ENCODE results near the gene TUBB3.
"Not testable (repeated sequence)": the region's sequence is repeated elsewhere in the genome, so short reads cannot be mapped to it uniquely, and the experiment has no call there.

Gene TUBB3

GRCh38 chr16:89922884-89923639, at the start of gene TUBB3:
TSS of gene TUBB3 (plus strand) at chr16:89923342. CDS start at chr16:89923402, 60 bp downstream.
- peak; percentile 93 for DNase-seq

DNA sequence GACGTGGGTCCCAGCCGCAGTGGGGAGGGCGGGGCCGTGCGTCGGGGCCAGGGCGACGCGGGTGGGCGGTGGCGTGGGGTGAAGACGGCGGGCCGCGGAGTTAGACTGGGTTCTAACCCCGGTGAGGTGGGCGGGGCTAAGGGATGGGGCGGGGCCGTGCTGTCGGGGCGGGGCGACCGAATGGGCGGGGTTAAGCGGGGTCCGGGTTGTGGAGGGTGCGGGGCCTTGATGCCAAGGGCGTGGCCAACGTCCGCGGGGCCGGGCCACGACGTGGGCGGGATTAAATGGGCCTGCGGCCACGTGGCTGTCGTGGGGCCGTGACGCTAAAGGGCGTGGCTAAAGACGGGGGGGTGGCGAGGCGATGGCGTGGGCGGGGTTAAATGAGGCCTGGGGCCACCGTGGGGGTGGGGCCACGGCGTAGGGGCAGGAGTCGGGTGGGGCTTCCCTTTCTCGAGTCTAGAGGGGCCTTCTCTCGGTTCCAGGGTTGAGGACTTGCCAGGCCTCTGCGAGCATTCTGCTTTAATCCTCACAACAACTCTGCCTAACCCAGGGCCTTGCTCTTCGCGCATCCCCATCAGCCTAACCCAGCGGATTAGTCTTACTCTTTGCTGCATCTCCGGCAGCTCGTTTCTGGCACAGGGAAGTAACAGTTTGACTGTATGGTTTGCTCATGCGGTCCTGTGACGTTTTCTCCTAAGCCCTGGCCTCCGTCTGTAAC, 49.0 kb upstream of the TUBB3 start:
- DNase-seq: peak; percentile 98

DNA sequence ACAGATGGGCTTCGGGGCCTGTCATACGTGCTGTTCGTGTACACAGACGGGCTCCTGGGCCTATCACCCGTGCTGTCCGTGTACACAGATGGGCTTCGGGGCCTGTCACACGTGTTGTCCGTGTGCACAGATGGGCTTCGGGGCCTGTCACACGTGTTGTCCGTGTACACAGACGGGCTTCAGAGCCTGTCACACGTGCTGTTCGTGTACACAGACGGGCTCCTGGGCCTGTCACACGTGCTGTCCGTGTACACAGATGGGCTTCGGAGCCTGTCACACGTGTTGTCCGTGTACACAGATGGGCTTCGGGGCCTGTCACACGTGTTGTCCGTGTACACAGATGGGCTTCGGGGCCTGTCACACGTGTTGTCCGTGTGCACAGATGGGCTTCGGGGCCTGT, 44.0 kb upstream of the TUBB3 start:
- not testable (repeated sequence) for DNase-seq

GRCh38 chr16:89880477-89881367, 42.4 kb upstream of the TUBB3 start:
- no peak for DNase-seq

DNA sequence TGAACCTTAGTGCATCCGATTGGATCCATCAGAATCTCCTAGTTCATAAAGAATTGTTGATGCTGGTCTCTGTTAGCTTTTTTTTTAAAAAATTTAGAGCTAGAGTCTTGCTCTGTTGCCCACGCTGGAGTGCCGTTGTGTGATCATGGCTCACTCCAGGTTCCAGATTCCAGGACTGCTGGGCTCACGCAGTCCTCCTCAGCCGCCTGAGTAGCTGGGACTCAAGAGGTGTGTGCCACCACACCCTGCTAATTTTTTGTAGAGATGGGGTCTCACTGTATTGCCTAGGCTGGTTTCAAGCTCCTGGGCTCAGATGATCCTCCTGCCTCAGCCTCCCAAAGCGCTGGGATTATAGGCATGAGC, 41.8 kb upstream of the TUBB3 start:
- no peak for DNase-seq

DNA sequence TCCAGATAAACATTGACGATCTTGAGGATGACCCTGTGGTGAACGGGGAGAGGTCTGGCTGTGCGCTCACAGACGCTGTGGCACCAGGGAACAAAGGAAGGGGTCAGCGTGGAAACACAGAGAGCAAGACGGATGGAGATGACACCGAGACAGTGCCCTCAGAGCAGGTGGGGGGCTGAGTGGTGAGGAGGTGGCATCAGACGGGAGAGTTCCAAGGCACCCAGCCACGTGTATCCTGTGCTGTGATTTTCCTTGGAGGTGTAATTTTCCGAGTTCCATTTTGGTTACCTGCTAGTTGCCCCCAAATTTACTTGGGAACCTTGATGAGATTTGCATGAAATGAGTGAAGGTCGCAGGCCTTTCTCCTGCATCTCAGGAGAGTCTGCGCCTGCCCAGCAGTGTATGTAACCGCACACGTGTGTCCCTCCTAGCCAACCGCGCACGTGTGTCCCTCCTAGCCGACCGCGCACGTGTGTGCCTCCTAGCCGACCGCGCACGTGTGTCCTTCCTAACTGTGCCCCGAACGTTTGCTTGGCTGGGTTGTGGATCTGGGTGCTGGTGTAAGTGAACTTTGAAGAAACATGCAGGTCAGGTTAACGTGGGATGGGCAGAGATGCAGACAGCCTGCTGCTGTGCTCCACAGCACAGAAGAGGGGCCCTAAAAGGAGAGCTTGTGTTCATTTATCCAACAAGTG, 39.6 kb upstream of the TUBB3 start:
- no peak for DNase-seq

DNA sequence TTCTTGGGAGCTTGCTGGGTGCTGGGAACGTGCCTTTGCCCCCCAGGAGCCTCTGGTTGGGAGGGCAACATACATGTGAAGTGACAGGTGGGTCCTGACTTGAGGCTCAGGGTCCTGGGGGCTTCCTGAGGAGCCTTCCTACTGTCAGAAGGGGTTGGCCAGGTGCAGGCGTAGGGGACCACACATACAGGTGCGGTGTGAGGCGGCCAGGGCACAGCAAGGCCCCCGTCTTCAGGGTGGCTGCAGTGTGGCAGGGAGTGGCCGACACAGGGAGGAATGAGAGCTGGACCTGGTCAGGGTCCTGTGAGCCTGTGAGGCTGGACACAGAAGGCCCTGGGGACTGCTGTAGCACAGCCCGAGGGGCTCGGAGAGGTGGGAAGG, 39.1 kb upstream of the TUBB3 start:
- no peak for DNase-seq

DNA sequence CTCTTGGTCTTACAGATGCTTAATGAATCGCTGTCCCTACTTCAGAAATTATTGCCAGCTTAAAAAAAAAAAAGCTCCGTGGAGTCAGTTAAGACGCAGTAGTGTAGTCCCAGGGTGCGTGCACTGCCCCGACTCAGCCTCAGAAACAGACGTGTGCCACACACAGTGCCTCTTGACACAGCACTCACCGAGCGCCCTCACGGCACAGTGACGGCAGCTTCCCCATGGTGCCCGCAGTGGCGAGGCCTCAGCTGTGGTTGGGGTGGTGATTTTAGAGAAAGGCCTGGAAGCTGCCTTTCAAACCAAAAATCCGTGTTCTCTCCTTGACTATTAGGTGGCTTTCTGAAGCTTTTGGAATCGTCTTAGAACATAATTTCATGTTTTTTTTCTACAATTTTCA, 35.9 kb upstream of the TUBB3 start:
- DNase-seq: no peak

- no peak for DNase-seq
Measured at GRCh38 chr16:89890200-89890599, 32.9 kb upstream of the TUBB3 start.

DNA sequence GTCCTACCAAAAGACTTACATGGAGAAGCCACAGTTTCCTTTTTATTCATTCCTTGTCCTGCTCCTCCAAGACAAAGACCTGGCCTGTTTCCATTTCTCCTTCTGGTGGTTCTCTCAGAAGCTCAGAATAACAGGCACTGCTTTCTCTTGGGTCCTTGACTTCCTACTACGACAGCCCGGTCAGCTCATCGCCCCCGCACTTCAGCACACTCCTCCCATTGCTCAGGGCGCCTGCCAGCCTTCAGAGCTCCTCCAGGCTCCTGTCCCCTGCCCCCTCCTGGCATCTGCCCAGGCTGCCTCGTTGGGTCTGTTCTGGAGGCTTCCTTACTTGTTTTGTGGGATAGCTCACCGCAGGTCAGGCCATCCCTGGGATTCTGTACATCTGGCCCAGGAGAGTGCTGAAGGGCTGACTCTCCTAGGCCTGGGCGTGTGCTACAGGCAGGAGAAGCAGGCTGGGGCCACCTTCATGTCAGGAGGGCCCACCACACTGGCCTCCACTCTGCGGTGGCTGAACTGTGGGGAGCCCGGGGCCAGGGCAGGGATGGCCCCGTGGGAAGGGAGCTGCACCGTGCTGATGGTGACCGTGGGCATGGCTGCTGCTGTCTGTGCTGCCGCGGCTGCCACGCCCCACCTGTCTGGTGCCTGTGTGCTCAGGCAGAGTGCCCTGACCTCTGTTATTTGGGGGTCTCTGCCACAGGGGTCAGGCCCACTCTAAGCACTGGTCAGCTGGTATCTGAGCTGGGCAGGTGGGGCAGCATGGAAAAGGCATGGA, 32.1 kb upstream of the TUBB3 start:
- DNase-seq: no peak

- DNase-seq: no peak
Measured at GRCh38 chr16:89892055-89892630, 31.0 kb upstream of the TUBB3 start.

GRCh38 chr16:89892635-89893034, 30.5 kb upstream of the TUBB3 start:
- DNase-seq: no peak

DNA sequence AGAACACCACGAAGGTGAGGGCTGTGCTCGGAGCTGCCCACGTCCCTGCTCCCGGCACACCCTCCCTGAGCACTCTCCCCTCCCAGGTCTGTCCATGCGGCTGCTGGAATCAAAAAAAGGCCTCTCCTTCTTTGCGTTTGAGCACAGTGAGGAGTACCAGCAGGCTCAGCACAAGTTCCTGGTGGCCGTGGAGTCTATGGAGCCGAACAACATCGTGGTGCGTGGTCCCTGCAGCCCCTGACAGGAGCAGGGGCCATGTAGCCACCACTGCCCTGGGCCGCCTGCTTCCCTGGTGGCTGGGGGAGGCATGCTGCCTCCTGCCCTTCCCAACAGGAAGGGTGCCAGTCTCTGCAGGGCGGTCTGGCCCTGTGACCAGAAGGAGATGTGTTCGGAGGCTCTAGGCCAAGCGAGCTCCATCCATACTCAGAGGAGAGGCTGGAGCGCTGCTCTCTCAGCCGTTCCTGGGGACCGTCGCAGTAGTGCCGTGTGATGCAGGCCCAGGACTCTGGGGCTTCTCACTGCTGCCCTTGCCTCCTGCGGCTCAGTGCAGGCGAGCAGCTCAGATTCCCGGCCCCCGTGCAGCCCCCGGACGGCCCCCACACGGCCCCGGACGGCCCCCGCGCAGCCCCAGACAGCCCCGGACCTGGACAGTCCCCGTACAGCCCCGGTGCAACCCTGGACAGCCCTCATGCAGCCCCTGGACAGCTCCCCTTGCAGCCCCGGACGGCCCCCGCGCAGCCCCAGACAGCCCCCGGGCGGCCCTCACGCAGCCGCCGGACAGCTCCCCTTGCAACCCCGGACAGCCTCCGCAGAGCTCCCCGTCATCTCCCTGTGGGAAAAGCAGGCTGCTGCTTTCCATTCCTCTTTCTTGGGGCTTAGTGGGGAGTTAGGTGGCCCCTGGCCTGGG, 29.2 kb upstream of the TUBB3 start:
- DNase-seq: no peak

DNA sequence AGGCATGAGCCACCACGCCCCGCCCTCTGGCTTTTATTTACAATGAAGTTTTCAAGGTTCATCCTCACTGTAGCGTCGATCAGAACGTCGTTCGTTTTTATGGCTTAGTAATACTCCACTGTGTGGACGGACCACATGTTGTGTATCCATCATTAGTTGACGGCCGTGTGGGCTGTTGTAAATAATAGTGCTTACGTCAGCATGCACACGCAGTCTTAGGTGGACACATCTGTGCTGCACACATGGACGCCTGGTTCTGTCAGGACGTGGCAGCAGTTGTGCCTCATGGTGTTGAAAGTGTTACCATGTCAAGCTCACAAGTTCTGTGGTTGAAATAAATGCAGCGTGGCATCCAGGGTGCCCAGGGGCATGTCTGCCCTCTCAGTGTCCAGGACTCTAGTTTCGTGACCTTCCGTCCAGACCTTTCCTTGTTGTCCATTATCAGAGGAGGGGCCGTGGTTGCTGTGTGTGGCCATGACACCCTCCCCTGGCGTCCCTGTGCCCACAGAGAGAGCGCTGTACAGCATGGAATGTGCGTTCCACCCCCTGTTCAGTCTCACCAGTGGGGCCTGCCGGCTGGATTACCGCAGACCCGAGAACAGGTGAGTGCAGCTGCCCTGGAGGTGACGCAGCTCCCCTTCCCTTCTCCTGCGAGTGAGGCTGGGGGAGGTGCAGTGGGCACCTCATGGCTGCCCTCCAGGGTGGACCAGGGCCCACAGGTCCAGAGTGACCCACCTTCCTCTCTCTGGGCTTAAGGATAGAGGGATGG, 27.5 kb upstream of the TUBB3 start:
- no peak for DNase-seq

DNA sequence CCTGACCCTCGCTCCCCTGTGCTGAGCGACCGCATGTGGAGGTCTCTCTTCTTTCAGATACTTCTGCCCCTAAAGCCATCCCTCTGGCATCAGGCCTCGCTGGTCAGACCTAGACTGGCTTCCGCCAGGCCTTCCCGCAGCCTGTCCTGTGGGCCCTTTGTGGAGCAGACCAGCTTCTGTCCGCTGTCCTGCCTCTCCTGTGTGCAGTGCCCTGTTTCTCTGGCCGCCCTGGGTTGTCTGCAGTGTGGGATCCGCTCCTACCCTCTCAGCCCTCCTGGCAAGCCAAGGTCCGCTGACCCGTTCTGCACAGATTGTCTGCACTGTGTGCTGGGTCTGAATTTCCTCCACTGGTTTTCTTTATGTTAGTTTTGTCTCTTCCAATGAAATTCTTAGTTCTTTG, 25.9 kb upstream of the TUBB3 start:
- no peak for DNase-seq

DNA sequence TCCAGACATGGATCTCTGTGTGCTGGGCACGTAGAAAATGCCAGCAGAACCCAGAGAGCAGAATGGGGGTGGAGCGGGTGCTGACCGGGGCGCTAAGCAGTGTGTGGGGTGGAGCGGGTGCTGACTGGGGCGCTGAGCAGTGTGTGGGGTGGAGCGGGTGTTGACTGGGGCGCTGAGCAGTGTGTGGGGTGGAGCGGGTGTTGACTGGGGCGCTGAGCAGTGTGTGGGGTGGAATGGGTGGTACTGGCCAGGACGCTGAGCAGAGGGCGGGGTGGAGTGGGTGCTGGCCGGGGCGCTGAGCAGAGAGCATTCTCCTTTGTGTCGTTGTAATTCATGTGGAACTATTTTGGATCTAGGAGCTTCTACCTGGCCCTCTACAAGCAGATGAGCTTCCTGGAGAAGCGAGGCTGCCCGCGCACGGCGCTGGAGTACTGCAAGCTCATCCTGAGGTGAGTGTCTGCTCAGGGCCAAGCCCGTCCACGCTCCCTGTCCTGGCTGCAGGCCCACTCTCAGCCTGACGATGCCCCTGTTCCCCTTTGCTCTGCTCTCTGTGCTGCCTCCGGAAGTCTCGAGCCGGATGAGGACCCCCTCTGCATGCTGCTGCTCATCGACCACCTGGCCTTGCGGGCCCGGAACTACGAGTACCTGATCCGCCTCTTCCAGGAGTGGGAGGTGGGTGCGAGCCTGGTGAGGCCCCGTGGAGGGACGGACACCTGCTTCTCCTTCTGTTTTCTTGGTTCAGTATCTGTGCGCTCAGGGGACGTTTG, 24.8 kb upstream of the TUBB3 start:
- DNase-seq: no peak

GRCh38 chr16:89899879-89900481, 23.2 kb upstream of the TUBB3 start:
- no peak for DNase-seq

GRCh38 chr16:89900885-89901284, 22.3 kb upstream of the TUBB3 start:
- no peak for DNase-seq

- no peak for DNase-seq
Measured at GRCh38 chr16:89902980-89903379, 20.2 kb upstream of the TUBB3 start.
